Measurements from ENCODE around the gene TSHZ2. TPM values are rescaled to one million over a fixed set of nuclear protein-coding genes. Genes with fewer than 3 reads are reported as not detected.

Gene TSHZ2
- total and polyA plus RNA-seq, 9 of the 15 experiments (the other 6 are each of a cell fraction or from before 2014, with no cell fraction given), result 0.03 to 0.20 (median 0.05) TPM; not detected in 4

- Histone ChIP-seq H3K9me3 (replicated peaks; ENCODE audit: control insufficient read depth, insufficient read depth, low read depth, low read length) (no peaks in the 10 kb centered on the region), H4K20me1 (replicated peaks; ENCODE audit: control insufficient read depth, insufficient read depth, low read length) (no peaks in the 10 kb centered on the region), H3K4me3 (no peak overlapping the region), H3K9me1 (ENCODE audit: control insufficient read depth, insufficient read depth, low read length) (no peaks in the 10 kb centered on the region), H3K9ac (ENCODE audit: insufficient read depth in 1 of 2, low read depth in 2 of 2, low read length in 2 of 2) (no peak overlapping the region), H3K4me1 (replicated peaks in 1 of 2; ENCODE audit: control insufficient read depth in 2 of 2, insufficient read depth in 2 of 2, low read length in 2 of 2) (peaks cover 0 to 3% of the 10 kb centered on the region in 2 experiments; a peak in 2 of 5 replicates), H2AFZ (ENCODE audit: low read depth, low read length) (peak overlapping the region; percentile 63), H3K79me2 (ENCODE audit: control insufficient read depth, insufficient read depth, low read length) (no peaks in the 10 kb centered on the region), H3K4me2 (ENCODE audit: insufficient read depth, low read length) (no peak overlapping the region), H3K27me3 (ENCODE audit: control insufficient read depth in 2 of 2, insufficient read depth in 2 of 2, low read length in 2 of 2) (no peaks in the 10 kb centered on the region), H3K36me3 (ENCODE audit: control insufficient read depth, insufficient read depth, low read length) (no peaks in the 10 kb centered on the region), H3K27ac (ENCODE audit: extremely low read depth, low read depth, low read length) (no peak overlapping the region)
- BruUV-seq (replicated peaks), result no TSS peak
- ChIA-PET CTCF (ENCODE audit: low intra/inter-chr PET ratio) (no interaction called here), POLR2A (interaction anchor here (0.7 to 0.9 kb wide), 3 partner anchors 15 to 1572 kb away, joined by 3 to 4 read pairs (median 3); no protein-coding TSS in a partner anchor)
- DNase-seq (ENCODE audit: extremely low read depth in 1 of 4, low spot score in 3 of 4), result peak; percentile 36 to 47 (median 41)
- WGBS (ENCODE audit: insufficient coverage, low coverage, missing lambda C conversion rate), result 14% methylated on average over 6 of the region's 6 CpGs
- intact Hi-C loops (cut with micrococcal nuclease) (no loop called here), in situ Hi-C loops (cut with MboI) (no loop called here)
- peak; percentile 80 for ATAC-seq
- FAIRE-seq, result no peak
- peak; percentile 29 to 49 (median 44); a peak in 4 of 6 replicates for TF ChIP-seq CTCF (IDR thresholded peaks at IDR 0.05 in 2 of 3, conservative IDR thresholded peaks at IDR 0.05 in 1 of 3; ENCODE audit: insufficient read depth in 2 of 3, low read depth in 1 of 3, low read length in 3 of 3)
- TF ChIP-seq SRF (CRISPR knock-in tag; IDR thresholded peaks at IDR 0.05), result no peak
- TF ChIP-seq CHD2 (IDR thresholded peaks at IDR 0.05; ENCODE audit: low read depth, low read length), result no peak
- peak; percentile 36 for TF ChIP-seq MEIS2 (IDR thresholded peaks at IDR 0.05; ENCODE audit: partially characterized antibody)
- TF ChIP-seq NFXL1 (CRISPR knock-in tag; IDR thresholded peaks at IDR 0.05), result no peak
- TF ChIP-seq, protein P1, sequence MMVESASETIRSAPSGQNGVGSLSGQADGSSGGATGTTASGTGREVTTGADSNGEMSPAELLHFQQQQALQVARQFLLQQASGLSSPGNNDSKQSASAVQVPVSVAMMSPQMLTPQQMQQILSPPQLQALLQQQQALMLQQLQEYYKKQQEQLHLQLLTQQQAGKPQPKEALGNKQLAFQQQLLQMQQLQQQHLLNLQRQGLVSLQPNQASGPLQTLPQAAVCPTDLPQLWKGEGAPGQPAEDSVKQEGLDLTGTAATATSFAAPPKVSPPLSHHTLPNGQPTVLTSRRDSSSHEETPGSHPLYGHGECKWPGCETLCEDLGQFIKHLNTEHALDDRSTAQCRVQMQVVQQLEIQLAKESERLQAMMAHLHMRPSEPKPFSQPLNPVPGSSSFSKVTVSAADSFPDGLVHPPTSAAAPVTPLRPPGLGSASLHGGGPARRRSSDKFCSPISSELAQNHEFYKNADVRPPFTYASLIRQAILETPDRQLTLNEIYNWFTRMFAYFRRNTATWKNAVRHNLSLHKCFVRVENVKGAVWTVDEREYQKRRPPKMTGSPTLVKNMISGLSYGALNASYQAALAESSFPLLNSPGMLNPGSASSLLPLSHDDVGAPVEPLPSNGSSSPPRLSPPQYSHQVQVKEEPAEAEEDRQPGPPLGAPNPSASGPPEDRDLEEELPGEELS (CRISPR knock-in tag; IDR thresholded peaks at IDR 0.05; ENCODE audit: borderline replicate concordance), result no peak
- TF ChIP-seq, protein P2, sequence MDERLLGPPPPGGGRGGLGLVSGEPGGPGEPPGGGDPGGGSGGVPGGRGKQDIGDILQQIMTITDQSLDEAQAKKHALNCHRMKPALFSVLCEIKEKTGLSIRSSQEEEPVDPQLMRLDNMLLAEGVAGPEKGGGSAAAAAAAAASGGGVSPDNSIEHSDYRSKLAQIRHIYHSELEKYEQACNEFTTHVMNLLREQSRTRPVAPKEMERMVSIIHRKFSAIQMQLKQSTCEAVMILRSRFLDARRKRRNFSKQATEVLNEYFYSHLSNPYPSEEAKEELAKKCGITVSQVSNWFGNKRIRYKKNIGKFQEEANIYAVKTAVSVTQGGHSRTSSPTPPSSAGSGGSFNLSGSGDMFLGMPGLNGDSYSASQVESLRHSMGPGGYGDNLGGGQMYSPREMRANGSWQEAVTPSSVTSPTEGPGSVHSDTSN (CRISPR knock-in tag; IDR thresholded peaks at IDR 0.05; ENCODE audit: low read depth), result no peak
- TF ChIP-seq, protein P2 (tag; conservative IDR thresholded peaks at IDR 0.05; ENCODE audit: low read depth), result peak; percentile 73
- no peak for TF ChIP-seq SMARCC2 (IDR thresholded peaks at IDR 0.05; ENCODE audit: low read depth)
- TF ChIP-seq ZNF277 (CRISPR knock-in tag; IDR thresholded peaks at IDR 0.05; ENCODE audit: borderline replicate concordance), result no peak
Observed at GRCh38 chr20:53186635-53187034, 214.5 kb downstream of the TSHZ2 start.
